AG04450 (cell line): ENCODE results near the gene ATRX. TPM values are rescaled to one million over a fixed set of nuclear protein-coding genes. Genes with fewer than 3 reads are reported as not detected.

Experiments
- CTCF ChIA-PET: fragments of 300-600, 350-600 bp; formaldehyde crosslinking; extraction: SDS; loops from one replicate; lab custom pipeline; 2022; ENCODE audit warnings: antibody characterized with exemption, inconsistent platforms; lab: Charles Lee
- POLR2A ChIA-PET: fragments of 350-600 bp; formaldehyde crosslinking; extraction: SDS; loops from one replicate; lab custom pipeline; 2021; ENCODE audit warnings: antibody characterized with exemption, inconsistent platforms; lab: Yijun Ruan, JAX
- DNase-seq: peaks from one replicate; pipeline ENCODE4 v3.0.0-alpha.2; 2011; ENCODE audit warnings: low read depth, low spot score
- H3K27ac ChIP-seq: one replicate; pipeline ENCODE4 v1.5.1; 2012; ENCODE audit warnings: low read depth, low read length, control low read depth
- H3K27me3 ChIP-seq: one replicate; pipeline ENCODE4 v1.6.0; 2012; ENCODE audit warnings: low read length; ENCODE audit not compliant: control insufficient read depth, insufficient read depth
- H3K4me3 ChIP-seq: 2 replicates; pipeline ENCODE4 v1.5.1; 2011; ENCODE audit warnings: mild to moderate bottlenecking, low read depth, low read length, control low read depth
- H3K9me3 ChIP-seq: 2 replicates; pipeline ENCODE4 v1.5.1; 2012; ENCODE audit warnings: low read length; ENCODE audit not compliant: control insufficient read depth, insufficient read depth
- CTCF ChIP-seq: IDR thresholded peaks from 2 replicates; pipeline ENCODE4 v1.5.1; 2011; ENCODE audit warnings: low read depth, low read length, control low read depth, inconsistent platforms
- polyA plus RNA-seq: library from polyadenylated mRNA; depleted of rRNA; stranded (reverse); fragments of >200 nt; gene quantifications from 2 replicates; pipeline ENCODE4 v1.2.3, GENCODE V29; 2011

ATRX gene
- polyA plus RNA-seq, 1 experiment: 76.3 TPM

GRCh38 chrX:77639820-77640219 is 146.2 kb downstream of the ATRX start:
- POLR2A ChIA-PET: no interaction called here
- DNase-seq: no peak
- Histone ChIP-seq H3K4me3 (no peak overlapping the region), H3K27me3 (no peaks in the 10 kb centered on the region), H3K9me3 (no peaks in the 10 kb centered on the region), H3K27ac (no peak overlapping the region)
- TF ChIP-seq CTCF: no peak
- CTCF ChIA-PET: no interaction called here

- ChIA-PET POLR2A (no interaction called here), CTCF (no interaction called here)
- DNase-seq: no peak
- Histone ChIP-seq H3K27ac (no peak overlapping the region), H3K4me3 (no peak overlapping the region), H3K27me3 (no peaks in the 10 kb centered on the region), H3K9me3 (no peaks in the 10 kb centered on the region)
- TF ChIP-seq CTCF: no peak
Measured at GRCh38 chrX:77638397-77638796, 147.6 kb downstream of the ATRX start.

GRCh38 chrX:77635373-77635772 is 150.6 kb downstream of the ATRX start:
- Histone ChIP-seq H3K4me3 (no peak overlapping the region), H3K27ac (no peak overlapping the region), H3K27me3 (no peaks in the 10 kb centered on the region), H3K9me3 (no peaks in the 10 kb centered on the region)
- no peak for TF ChIP-seq CTCF
- no peak for DNase-seq
- ChIA-PET CTCF (no interaction called here), POLR2A (no interaction called here)

GRCh38 chrX:77628294-77629025 is 157.6 kb downstream of the ATRX start:
- Histone ChIP-seq H3K27ac (no peak overlapping the region), H3K9me3 (no peaks in the 10 kb centered on the region), H3K27me3 (no peaks in the 10 kb centered on the region), H3K4me3 (no peak overlapping the region)
- ChIA-PET POLR2A (no interaction called here), CTCF (interaction anchor here (0.7 kb wide), 1 partner anchor 1349 kb away, joined by 3 read pairs; no protein-coding TSS in a partner anchor)
- no peak for TF ChIP-seq CTCF
- DNase-seq: no peak

- Histone ChIP-seq H3K9me3 (no peaks in the 10 kb centered on the region), H3K27ac (no peak overlapping the region), H3K4me3 (no peak overlapping the region), H3K27me3 (no peaks in the 10 kb centered on the region)
- TF ChIP-seq CTCF: no peak
- POLR2A ChIA-PET: no interaction called here
- DNase-seq: no peak
- CTCF ChIA-PET: no interaction called here
Measured at GRCh38 chrX:77622672-77623071, 163.3 kb downstream of the ATRX start.
